H1 (cell line): ENCODE results near the gene SPACA7.

Experiments
- FOSL1 ChIP-seq: IDR thresholded peaks from 2 replicates; pipeline ENCODE4 v1.6.1; 2011; ENCODE audit warnings: mild to moderate bottlenecking, low read depth, low read length, moderate library complexity; ENCODE audit not compliant: insufficient read depth
- JUND ChIP-seq: IDR thresholded peaks from 2 replicates; pipeline ENCODE4 v1.6.1; 2011; ENCODE audit warnings: mild to moderate bottlenecking, improper control_type of control experiment, low read length
- RAD21 ChIP-seq, 2 experiments: IDR thresholded peaks in 1 of 2; conservative IDR thresholded peaks in 1 of 2; 2 replicates each; pipeline ENCODE4 v1.6.1; 2011; ENCODE audit warnings: low read depth in 2 of 2, low read length in 2 of 2, improper control_type of control experiment in 1 of 2, inconsistent platforms in 1 of 2, mild to moderate bottlenecking in 1 of 2, moderate library complexity in 1 of 2
- SP1 ChIP-seq: IDR thresholded peaks from 2 replicates; pipeline ENCODE4 v1.6.1; 2011; ENCODE audit warnings: low read depth, low read length

DNA sequence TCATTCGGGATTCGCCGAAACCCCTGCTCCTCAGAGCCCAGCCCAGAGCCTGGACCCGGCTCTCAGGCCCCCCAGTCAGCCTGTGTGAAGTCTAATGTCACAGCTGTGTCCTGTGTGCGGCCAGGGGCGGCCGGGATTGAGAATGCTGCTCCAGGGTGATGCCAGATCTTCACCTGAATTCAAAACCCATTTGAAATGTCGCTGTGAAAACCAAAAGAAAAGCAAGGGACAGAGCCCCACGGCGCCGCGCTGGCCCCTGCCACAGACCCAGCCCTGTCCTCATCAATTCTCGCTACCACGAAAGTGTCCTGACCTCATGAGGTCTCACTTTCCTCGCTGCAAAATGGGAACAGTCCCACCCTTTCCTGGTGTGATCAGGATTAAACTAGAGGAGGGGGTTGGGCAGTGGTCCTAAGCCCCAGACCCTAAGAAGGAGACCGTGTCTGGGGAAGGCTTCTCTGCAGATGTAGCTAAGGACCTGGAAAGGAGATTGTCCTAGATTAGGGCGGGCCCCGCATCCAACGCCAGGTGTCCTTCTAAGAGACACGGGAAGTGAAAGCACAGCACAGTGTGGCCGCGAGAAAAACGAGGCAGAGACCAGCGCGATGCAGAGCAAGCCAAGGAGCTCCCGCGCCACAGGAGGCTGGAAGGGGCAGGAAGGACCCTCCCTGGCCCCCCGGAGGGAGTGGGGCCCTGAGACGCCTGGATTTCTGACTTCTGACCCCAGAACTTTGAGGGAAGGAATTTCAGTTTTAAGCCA, 34.0 kb upstream of the SPACA7 start:
- no peak for TF ChIP-seq SP1
- no peak for TF ChIP-seq JUND
- no peak for TF ChIP-seq FOSL1
- TF ChIP-seq RAD21 (IDR thresholded peaks at IDR 0.05 in 1 of 2, conservative IDR thresholded peaks at IDR 0.05 in 1 of 2; ENCODE audit: low read depth in 2 of 2, low read length in 2 of 2), result no peak
